ENCODE data around the gene TMEM245. TPM values are rescaled to one million over a fixed set of nuclear protein-coding genes. Genes with fewer than 3 reads are reported as not detected.

The TMEM245 gene
- total RNA-seq, 1 experiment from 2014 or later: 110 TPM

- Mint-ChIP-seq H3K4me3 (ENCODE audit: unreplicated experiment) (no peak overlapping the region), H3K27me3 (ENCODE audit: insufficient read depth, unreplicated experiment) (no peaks in the 10 kb centered on the region), H3K36me3 (ENCODE audit: insufficient read depth, unreplicated experiment) (peaks cover 51% of the 10 kb centered on the region), H3K27ac (ENCODE audit: unreplicated experiment) (no peak overlapping the region), H3K9me3 (ENCODE audit: unreplicated experiment) (no peaks in the 10 kb centered on the region), H3K4me1 (ENCODE audit: low read depth, unreplicated experiment) (no peaks in the 10 kb centered on the region)
- Histone ChIP-seq H3K4me1 (no peaks in the 10 kb centered on the region), H3K36me3 (ENCODE audit: control insufficient read depth, insufficient read depth, low read length) (no peaks in the 10 kb centered on the region; the same call in none of the 2 replicates), H3K4me3 (ENCODE audit: low read depth, low read length) (no peak overlapping the region), H3K27me3 (replicated peaks; ENCODE audit: control insufficient read depth, insufficient read depth, low read length) (no peaks in the 10 kb centered on the region), H3K9me3 (no peaks in the 10 kb centered on the region)
- POLR2A ChIA-PET: no interaction called here
- CTCF ChIA-PET: no interaction called here
- intact Hi-C loops (cut with micrococcal nuclease; ENCODE audit: unreplicated experiment): no loop called here
- BruUV-seq (replicated peaks): no TSS peak
- TF ChIP-seq CTCF (IDR thresholded peaks at IDR 0.05; ENCODE audit: insufficient read depth in 1 of 2, low read depth in 1 of 2, low read length in 1 of 2, severe bottlenecking in 1 of 2, unreplicated experiment in 1 of 2): no peak
- DNase-seq: no peak
These were observed 138.9 kb downstream of the TMEM245 start for GRCh38 chr9:108980893-108981292.

- H3K27ac Mint-ChIP-seq (ENCODE audit: unreplicated experiment): no peak overlapping the region
- H3K4me3 Mint-ChIP-seq (ENCODE audit: unreplicated experiment): no peak overlapping the region
- H3K4me1 Mint-ChIP-seq (ENCODE audit: low read depth, unreplicated experiment): no peaks in the 10 kb centered on the region
- H3K36me3 Mint-ChIP-seq (ENCODE audit: insufficient read depth, unreplicated experiment): peaks cover 63% of the 10 kb centered on the region
- intact Hi-C loops (cut with micrococcal nuclease; ENCODE audit: unreplicated experiment): no loop called here
- Histone ChIP-seq H3K4me1 (no peaks in the 10 kb centered on the region), H3K4me3 (ENCODE audit: low read depth, low read length) (no peak overlapping the region), H3K9me3 (no peaks in the 10 kb centered on the region), H3K36me3 (ENCODE audit: control insufficient read depth, insufficient read depth, low read length) (no peaks in the 10 kb centered on the region; the same call in none of the 2 replicates), H3K27me3 (replicated peaks; ENCODE audit: control insufficient read depth, insufficient read depth, low read length) (no peaks in the 10 kb centered on the region)
- POLR2A ChIA-PET: no interaction called here
- no TSS peak for BruUV-seq (replicated peaks)
- CTCF ChIA-PET: no interaction called here
- no peak for DNase-seq
- no peaks in the 10 kb centered on the region for H3K27me3 Mint-ChIP-seq (ENCODE audit: insufficient read depth, unreplicated experiment)
- no peaks in the 10 kb centered on the region for H3K9me3 Mint-ChIP-seq (ENCODE audit: unreplicated experiment)
- no peak for TF ChIP-seq CTCF (IDR thresholded peaks at IDR 0.05; ENCODE audit: insufficient read depth in 1 of 2, low read depth in 1 of 2, low read length in 1 of 2, severe bottlenecking in 1 of 2, unreplicated experiment in 1 of 2)
These were observed 141.5 kb downstream of the TMEM245 start for GRCh38 chr9:108978205-108978604.

- H3K36me3 Mint-ChIP-seq (ENCODE audit: insufficient read depth, unreplicated experiment): peaks cover 61% of the 10 kb centered on the region
- H3K27me3 Mint-ChIP-seq (ENCODE audit: insufficient read depth, unreplicated experiment): no peaks in the 10 kb centered on the region
- Histone ChIP-seq H3K36me3 (ENCODE audit: control insufficient read depth, insufficient read depth, low read length) (peaks cover 2% of the 10 kb centered on the region), H3K9me3 (no peaks in the 10 kb centered on the region), H3K27me3 (replicated peaks; ENCODE audit: control insufficient read depth, insufficient read depth, low read length) (no peaks in the 10 kb centered on the region), H3K4me1 (no peaks in the 10 kb centered on the region), H3K4me3 (ENCODE audit: low read depth, low read length) (no peak overlapping the region)
- H3K4me3 Mint-ChIP-seq (ENCODE audit: unreplicated experiment): no peak overlapping the region
- no peak for DNase-seq
- intact Hi-C loops (cut with micrococcal nuclease; ENCODE audit: unreplicated experiment): no loop called here
- H3K4me1 Mint-ChIP-seq (ENCODE audit: low read depth, unreplicated experiment): no peaks in the 10 kb centered on the region
- no peak for TF ChIP-seq CTCF (IDR thresholded peaks at IDR 0.05; ENCODE audit: insufficient read depth in 1 of 2, low read depth in 1 of 2, low read length in 1 of 2, severe bottlenecking in 1 of 2, unreplicated experiment in 1 of 2)
- POLR2A ChIA-PET: no interaction called here
- no peak overlapping the region for H3K27ac Mint-ChIP-seq (ENCODE audit: unreplicated experiment)
- CTCF ChIA-PET: no interaction called here
- H3K9me3 Mint-ChIP-seq (ENCODE audit: unreplicated experiment): peaks cover 9% of the 10 kb centered on the region
- BruUV-seq (replicated peaks): no TSS peak
These were observed 145.9 kb downstream of the TMEM245 start for GRCh38 chr9:108973895-108974294.
